Caco-2 (cell line): Measurements from ENCODE around the gene SYF2. TPM values are rescaled to one million over a fixed set of nuclear protein-coding genes. Genes with fewer than 3 reads are reported as not detected.

ENCODE experiments used
- BruUV-seq: library from RNA; stranded (reverse); fragments of 400-500 nt; replicated peaks from 2 replicates; lab custom pipeline; 2021; lab: Mats Ljungman, UMichigan
- CTCF ChIA-PET: fragments of 300-600 bp; sonication (Branson Sonifier 250); formaldehyde crosslinking; loops from one replicate; lab custom pipeline; 2022; ENCODE audit warnings: antibody characterized with exemption; lab: Charles Lee
- POLR2A ChIA-PET: fragments of 300-600 bp; sonication (Branson Sonifier 250); formaldehyde crosslinking; loops from one replicate; lab custom pipeline; 2022; ENCODE audit warnings: antibody characterized with exemption; lab: Charles Lee
- DNase-seq, 2 experiments: peaks; one replicate each; pipeline versions ENCODE4 v3.0.0 to v3.0.0-alpha.2; 2020 to 2022
- H3K27me3 ChIP-seq: replicated peaks from 2 replicates; pipeline ENCODE4 v1.6.0; 2011; ENCODE audit warnings: low read length; ENCODE audit not compliant: control insufficient read depth, insufficient read depth
- H3K36me3 ChIP-seq: 2 replicates; pipeline ENCODE4 v1.5.1; 2011; ENCODE audit warnings: low read length; ENCODE audit not compliant: control insufficient read depth, insufficient read depth
- H3K4me1 ChIP-seq: fragments of 250-450 bp; sonication (Bioruptor Pico); 2 replicates; pipeline ENCODE4 v1.5.1; 2020; ENCODE audit warnings: mild to moderate bottlenecking
- H3K4me3 ChIP-seq: 2 replicates; pipeline ENCODE4 v1.5.1; 2011; ENCODE audit warnings: low read depth, mild to moderate bottlenecking, control low read depth, low read length
- H3K9me3 ChIP-seq: fragments of 250-450 bp; sonication (Bioruptor Pico); 2 replicates; pipeline ENCODE4 v1.5.1; 2020; ENCODE audit warnings: mild to moderate bottlenecking, moderate library complexity
- H3K27ac Mint-ChIP-seq: one replicate; pipeline ENCODE4 v1.8.0; 2022; ENCODE audit warnings: mixed read lengths; ENCODE audit not compliant: unreplicated experiment
- H3K27me3 Mint-ChIP-seq: one replicate; pipeline ENCODE4 v1.8.0; 2022; ENCODE audit warnings: mixed read lengths; ENCODE audit not compliant: insufficient read depth, unreplicated experiment
- H3K36me3 Mint-ChIP-seq: one replicate; pipeline ENCODE4 v1.8.0; 2022; ENCODE audit warnings: mild to moderate bottlenecking, mixed read lengths; ENCODE audit not compliant: insufficient read depth, unreplicated experiment
- H3K4me1 Mint-ChIP-seq: one replicate; pipeline ENCODE4 v1.8.0; 2022; ENCODE audit warnings: low read depth, mixed read lengths; ENCODE audit not compliant: unreplicated experiment
- H3K4me3 Mint-ChIP-seq: one replicate; pipeline ENCODE4 v1.8.0; 2022; ENCODE audit warnings: mild to moderate bottlenecking, moderate library complexity, mixed read lengths; ENCODE audit not compliant: unreplicated experiment
- H3K9me3 Mint-ChIP-seq: one replicate; pipeline ENCODE4 v1.8.0; 2022; ENCODE audit warnings: mixed read lengths; ENCODE audit not compliant: unreplicated experiment
- CTCF ChIP-seq, 2 experiments: fragments of 200-600 bp in 1 of 2; IDR thresholded peaks; 1 replicate in 1 of 2; 2 replicates in 1 of 2; pipeline versions ENCODE4 v1.5.1 to v1.8.0; 2011 to 2022; ENCODE audit warnings: antibody characterized with exemption in 1 of 2, control low read depth in 1 of 2, inconsistent platforms in 1 of 2, low read depth in 1 of 2, low read length in 1 of 2, mild to moderate bottlenecking in 1 of 2, moderate library complexity in 1 of 2; ENCODE audit not compliant: insufficient read depth in 1 of 2, severe bottlenecking in 1 of 2, unreplicated experiment in 1 of 2
- intact Hi-C: fragments of 100-400 bp; cut with micrococcal nuclease; formaldehyde crosslinking; loops from one replicate; pipeline ENCODE4 v1.10.0; 2022; ENCODE audit not compliant: unreplicated experiment
- total RNA-seq: library from RNA; stranded (reverse); gene quantifications from 2 replicates; pipeline ENCODE4 v1.2.3, GENCODE V29; 2022

SYF2 gene
- total RNA-seq, 1 experiment from 2014 or later, result 32.3 TPM

DNA sequence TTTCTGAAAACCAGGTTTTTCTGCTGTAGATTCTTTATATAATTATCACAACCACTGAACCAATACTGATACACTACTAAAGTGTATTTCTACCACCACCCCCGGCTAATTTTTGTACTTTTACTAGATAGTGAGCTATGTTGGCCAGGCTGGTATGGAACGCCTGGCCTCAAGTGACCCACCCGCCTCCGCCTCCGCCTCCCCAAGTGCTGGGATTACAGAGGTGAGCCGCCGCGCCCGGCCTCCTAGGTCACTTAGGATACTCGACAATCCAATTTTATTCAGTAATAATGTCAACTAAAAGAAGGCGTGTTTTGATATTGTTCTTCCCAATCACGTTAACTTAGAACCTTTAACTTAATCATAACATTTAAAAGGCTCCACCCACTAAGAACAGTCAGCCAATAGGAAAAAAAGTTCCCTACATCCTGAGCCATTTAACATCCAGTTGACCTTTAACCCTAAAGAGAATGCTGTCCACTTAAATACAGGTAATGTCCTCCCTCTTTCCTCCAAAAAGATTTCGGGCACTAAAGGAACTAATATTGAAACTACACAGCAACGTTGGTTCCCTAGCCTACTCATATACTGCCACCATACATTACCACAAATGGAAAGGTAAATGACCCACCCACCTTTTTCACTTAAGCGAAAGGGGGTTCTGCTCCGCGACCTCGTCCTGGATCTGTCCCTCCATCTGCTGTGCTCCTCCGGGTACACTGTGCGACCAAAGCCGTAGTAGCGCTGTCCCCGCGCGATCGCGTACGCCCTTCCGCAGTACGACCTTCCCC lies 13.7 kb upstream of the SYF2 start:
- Mint-ChIP-seq H3K27me3 (no peaks in the 10 kb centered on the region), H3K4me1 (peaks cover 7% of the 10 kb centered on the region), H3K36me3 (peaks cover 66% of the 10 kb centered on the region), H3K9me3 (no peaks in the 10 kb centered on the region), H3K4me3 (peak overlapping the region; percentile 95), H3K27ac (peak overlapping the region; percentile 92)
- BruUV-seq, result no TSS peak
- Histone ChIP-seq H3K36me3 (no peaks in the 10 kb centered on the region; the same call in 1 of the 2 replicates), H3K4me3 (peak overlapping the region; percentile 86), H3K27me3 (no peaks in the 10 kb centered on the region), H3K9me3 (no peaks in the 10 kb centered on the region), H3K4me1 (peaks cover 12% of the 10 kb centered on the region)
- POLR2A ChIA-PET, result interaction anchor here (0.6 to 1.3 kb wide), 2 partner anchors 14 to 94 kb away, joined by 3 to 5 read pairs; partner anchors contain the start of gene SYF2
- no peak for DNase-seq
- intact Hi-C loops, result loop anchor here (2.0 kb wide), 1 partner anchor 13 kb away; the partner anchor contains the start of gene SYF2
- no peak for TF ChIP-seq CTCF (IDR thresholded peaks at IDR 0.05; ENCODE audit: insufficient read depth in 1 of 2, low read depth in 1 of 2, low read length in 1 of 2, severe bottlenecking in 1 of 2, unreplicated experiment in 1 of 2)
- CTCF ChIA-PET, result interaction anchor here (1.6 kb wide), 1 partner anchor 14 kb away, joined by 4 read pairs; the partner anchor contains the start of gene SYF2

DNA sequence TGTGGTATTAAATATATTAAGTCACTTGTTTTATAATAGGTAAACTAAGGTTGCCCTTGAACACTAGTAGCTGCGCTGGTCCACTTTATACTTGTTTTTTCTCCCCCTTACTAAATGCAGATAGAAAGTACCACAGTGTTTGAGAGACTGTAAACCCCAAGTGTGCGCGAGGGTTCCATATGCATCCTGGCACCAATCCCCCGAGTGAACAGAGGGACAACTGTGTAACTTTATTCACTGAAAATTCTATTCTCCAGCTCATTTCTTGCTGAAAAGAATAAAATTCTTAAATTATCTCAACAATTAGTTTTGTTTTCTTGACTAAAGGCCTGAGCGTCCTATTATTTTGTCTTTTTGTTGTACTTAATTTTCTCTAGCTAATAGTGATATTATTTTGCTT lies 13.1 kb upstream of the SYF2 start:
- intact Hi-C loops, result no loop called here
- no peak for TF ChIP-seq CTCF (IDR thresholded peaks at IDR 0.05; ENCODE audit: insufficient read depth in 1 of 2, low read depth in 1 of 2, low read length in 1 of 2, severe bottlenecking in 1 of 2, unreplicated experiment in 1 of 2)
- peak overlapping the region; percentile 95 for H3K4me3 Mint-ChIP-seq
- Histone ChIP-seq H3K4me1 (peaks cover 8% of the 10 kb centered on the region), H3K4me3 (no peak overlapping the region), H3K9me3 (no peaks in the 10 kb centered on the region), H3K36me3 (no peaks in the 10 kb centered on the region; the same call in 1 of the 2 replicates), H3K27me3 (no peaks in the 10 kb centered on the region)
- H3K4me1 Mint-ChIP-seq, result peaks cover 7% of the 10 kb centered on the region
- H3K9me3 Mint-ChIP-seq, result no peaks in the 10 kb centered on the region
- CTCF ChIA-PET, result no interaction called here
- peaks cover 69% of the 10 kb centered on the region for H3K36me3 Mint-ChIP-seq
- no peak for DNase-seq
- H3K27me3 Mint-ChIP-seq, result no peaks in the 10 kb centered on the region
- POLR2A ChIA-PET, result interaction anchor here (0.6 to 1.3 kb wide), 2 partner anchors 13 to 95 kb away, joined by 3 to 5 read pairs; partner anchors contain the start of gene SYF2
- BruUV-seq, result no TSS peak
- H3K27ac Mint-ChIP-seq, result peak overlapping the region; percentile 92

GRCh38 chr1:25243907-25244306 lies 11.6 kb upstream of the SYF2 start:
- no peak for DNase-seq
- no peaks in the 10 kb centered on the region; the same call in 1 of the 2 replicates for H3K36me3 ChIP-seq
- no peaks in the 10 kb centered on the region for H3K4me1 ChIP-seq
- no peak overlapping the region for H3K4me3 Mint-ChIP-seq
- no peaks in the 10 kb centered on the region for H3K27me3 ChIP-seq
- H3K9me3 ChIP-seq, result no peaks in the 10 kb centered on the region
- no peaks in the 10 kb centered on the region for H3K4me1 Mint-ChIP-seq
- H3K9me3 Mint-ChIP-seq, result no peaks in the 10 kb centered on the region
- H3K36me3 Mint-ChIP-seq, result peaks cover 83% of the 10 kb centered on the region
- no peak overlapping the region for H3K4me3 ChIP-seq
- BruUV-seq, result no TSS peak
- ChIA-PET POLR2A (no interaction called here), CTCF (no interaction called here)
- H3K27ac Mint-ChIP-seq, result no peak overlapping the region
- intact Hi-C loops, result no loop called here
- H3K27me3 Mint-ChIP-seq, result no peaks in the 10 kb centered on the region
- TF ChIP-seq CTCF (IDR thresholded peaks at IDR 0.05; ENCODE audit: insufficient read depth in 1 of 2, low read depth in 1 of 2, low read length in 1 of 2, severe bottlenecking in 1 of 2, unreplicated experiment in 1 of 2), result no peak
